Vagina (tissue), 2 donors: ENCODE measurements around the gene RNASE13.

Experiments used
- CTCF ChIP-seq, 3 experiments: fragments of 450-650 bp in 2 of 3; fragments of 200-600 bp in 1 of 3; sonication (generic) in 1 of 3; IDR thresholded peaks; one replicate each; pipeline ENCODE4 v1.5.1; 2017 to 2019; ENCODE audit warnings: antibody characterized with exemption in 3 of 3, mild to moderate bottlenecking in 2 of 3, moderate library complexity in 2 of 3
- POLR2AphosphoS5 ChIP-seq, 2 donors: sonication (generic); formaldehyde crosslinking; IDR thresholded peaks; one replicate each; pipeline ENCODE4 v1.9.0; 2017; ENCODE audit warnings: antibody characterized with exemption in 2 of 2, mild to moderate bottlenecking in 2 of 2, low read depth in 1 of 2; ENCODE audit not compliant: insufficient read depth in 1 of 2

GRCh38 chr14:21029917-21030316 is 4.7 kb downstream of the RNASE13 start, which contains the start of gene TPPP2:
- no peak for TF ChIP-seq POLR2AphosphoS5 (IDR thresholded peaks at IDR 0.05; ENCODE audit: insufficient read depth in 1 of 2, low read depth in 1 of 2)
- no peak for TF ChIP-seq CTCF (IDR thresholded peaks at IDR 0.05)
